OCI-LY1 (cell line): ENCODE data around the gene CHCHD6.

Experiments used
- EZH2 ChIP-seq: fragments of 200-600 bp; sonication (generic), shearing (Covaris generic); IDR thresholded peaks from 2 replicates; pipeline ENCODE4 v1.8.0; 2017; ENCODE audit warnings: borderline replicate concordance, mixed run types, mild to moderate bottlenecking, antibody characterized with exemption, low read length, moderate library complexity, mixed read lengths
- TF ChIP-seq, protein P1 (sequence below): fragments of 200-600 bp; sonication (generic), shearing (Covaris generic); IDR thresholded peaks from 2 replicates; pipeline ENCODE4 v1.5.1; 2017; ENCODE audit warnings: mild to moderate bottlenecking, antibody characterized with exemption, low read length, moderate library complexity, mixed read lengths

DNA sequence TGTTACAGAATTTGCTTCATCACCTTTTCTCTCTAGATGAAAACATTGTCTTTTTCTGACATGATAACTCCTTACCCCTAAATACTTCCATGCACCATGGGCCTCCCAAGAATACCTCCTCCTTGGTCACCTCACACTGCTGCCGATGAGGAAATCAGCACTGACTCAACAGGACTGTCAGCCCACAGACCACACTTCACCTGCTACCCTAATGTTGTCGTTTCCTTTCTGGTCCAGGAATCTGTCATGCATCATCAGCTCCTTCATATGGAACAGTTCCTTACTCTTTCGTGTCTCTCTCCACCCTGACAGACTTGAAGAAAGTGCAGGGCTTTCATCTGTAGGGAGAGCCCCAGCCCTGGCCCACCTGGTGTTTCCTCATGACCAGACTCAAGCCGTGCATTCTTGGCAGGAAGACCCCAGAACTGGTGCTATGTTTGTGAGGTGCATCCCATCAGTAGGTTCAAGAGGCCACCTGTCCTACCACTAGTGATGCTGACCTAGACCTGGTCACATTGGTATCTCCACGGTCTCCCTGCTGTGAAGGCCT lies 237.8 kb downstream of the CHCHD6 start:
- TF ChIP-seq, protein P1, sequence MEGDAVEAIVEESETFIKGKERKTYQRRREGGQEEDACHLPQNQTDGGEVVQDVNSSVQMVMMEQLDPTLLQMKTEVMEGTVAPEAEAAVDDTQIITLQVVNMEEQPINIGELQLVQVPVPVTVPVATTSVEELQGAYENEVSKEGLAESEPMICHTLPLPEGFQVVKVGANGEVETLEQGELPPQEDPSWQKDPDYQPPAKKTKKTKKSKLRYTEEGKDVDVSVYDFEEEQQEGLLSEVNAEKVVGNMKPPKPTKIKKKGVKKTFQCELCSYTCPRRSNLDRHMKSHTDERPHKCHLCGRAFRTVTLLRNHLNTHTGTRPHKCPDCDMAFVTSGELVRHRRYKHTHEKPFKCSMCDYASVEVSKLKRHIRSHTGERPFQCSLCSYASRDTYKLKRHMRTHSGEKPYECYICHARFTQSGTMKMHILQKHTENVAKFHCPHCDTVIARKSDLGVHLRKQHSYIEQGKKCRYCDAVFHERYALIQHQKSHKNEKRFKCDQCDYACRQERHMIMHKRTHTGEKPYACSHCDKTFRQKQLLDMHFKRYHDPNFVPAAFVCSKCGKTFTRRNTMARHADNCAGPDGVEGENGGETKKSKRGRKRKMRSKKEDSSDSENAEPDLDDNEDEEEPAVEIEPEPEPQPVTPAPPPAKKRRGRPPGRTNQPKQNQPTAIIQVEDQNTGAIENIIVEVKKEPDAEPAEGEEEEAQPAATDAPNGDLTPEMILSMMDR, result no peak
- no peak for TF ChIP-seq EZH2
